Measurements from ENCODE around the gene PPIP5K2.

Gene PPIP5K2

GRCh38 chr5:103247118-103247517, 127.0 kb downstream of the PPIP5K2 start:
- Histone ChIP-seq H3K27me3 (replicated peaks; ENCODE audit: insufficient read depth, low read length) (no peaks in the 10 kb centered on the region), H4K20me1 (ENCODE audit: insufficient read depth, low read length) (no peaks in the 10 kb centered on the region), H3K9me3 (replicated peaks; ENCODE audit: insufficient read depth, low read length) (no peaks in the 10 kb centered on the region), H2AFZ (ENCODE audit: low read length) (no peak overlapping the region), H3K36me3 (replicated peaks; ENCODE audit: insufficient read depth, low read length) (no peaks in the 10 kb centered on the region), H3F3A (ENCODE audit: insufficient read depth, low read length) (no peaks in the 10 kb centered on the region), H3K4me3 (ENCODE audit: low read length) (no peak overlapping the region), H3K4me2 (ENCODE audit: low read depth, low read length) (no peak overlapping the region), H3K79me2 (ENCODE audit: low read length) (no peaks in the 10 kb centered on the region), H3K4me1 (ENCODE audit: low read length) (no peaks in the 10 kb centered on the region), H3K27ac (ENCODE audit: low read length) (no peak overlapping the region), H3K9me2 (replicated peaks; ENCODE audit: insufficient read depth, low read length) (no peaks in the 10 kb centered on the region), H3K9ac (ENCODE audit: low read length) (no peak overlapping the region)
- TF ChIP-seq CTCF (IDR thresholded peaks at IDR 0.05; ENCODE audit: low read length) (no peak), EZH2phosphoT487 (IDR thresholded peaks at IDR 0.05; ENCODE audit: low read length) (no peak), EZH2 (optimal IDR thresholded peaks at IDR 0.05; ENCODE audit: low read depth, low read length) (no peak)
- no peak for DNase-seq

GRCh38 chr5:103249068-103249467, 129.0 kb downstream of the PPIP5K2 start:
- Histone ChIP-seq H3F3A (ENCODE audit: insufficient read depth, low read length) (no peaks in the 10 kb centered on the region), H3K36me3 (replicated peaks; ENCODE audit: insufficient read depth, low read length) (no peaks in the 10 kb centered on the region)
- no peak for DNase-seq

GRCh38 chr5:103254921-103255320, 134.8 kb downstream of the PPIP5K2 start:
- H3K9ac ChIP-seq (ENCODE audit: low read length): no peak overlapping the region
- no peaks in the 10 kb centered on the region for H3K36me3 ChIP-seq (replicated peaks; ENCODE audit: insufficient read depth, low read length)
- no peaks in the 10 kb centered on the region for H3K9me3 ChIP-seq (replicated peaks; ENCODE audit: insufficient read depth, low read length)
- H3K27me3 ChIP-seq (replicated peaks; ENCODE audit: insufficient read depth, low read length): no peaks in the 10 kb centered on the region
- no peak for DNase-seq
- H3K9me2 ChIP-seq (replicated peaks; ENCODE audit: insufficient read depth, low read length): no peaks in the 10 kb centered on the region
- H3K4me2 ChIP-seq (ENCODE audit: low read depth, low read length): no peak overlapping the region
- H2AFZ ChIP-seq (ENCODE audit: low read length): no peak overlapping the region
- TF ChIP-seq EZH2 (optimal IDR thresholded peaks at IDR 0.05; ENCODE audit: low read depth, low read length) (no peak), EZH2phosphoT487 (IDR thresholded peaks at IDR 0.05; ENCODE audit: low read length) (no peak), CTCF (IDR thresholded peaks at IDR 0.05; ENCODE audit: low read length) (no peak)
- H3K79me2 ChIP-seq (ENCODE audit: low read length): peaks cover 6% of the 10 kb centered on the region
- H3F3A ChIP-seq (ENCODE audit: insufficient read depth, low read length): peaks cover 4% of the 10 kb centered on the region; the same call in 1 of the 2 replicates
- no peaks in the 10 kb centered on the region for H3K4me1 ChIP-seq (ENCODE audit: low read length)
- no peak overlapping the region for H3K4me3 ChIP-seq (ENCODE audit: low read length)
- no peaks in the 10 kb centered on the region for H4K20me1 ChIP-seq (ENCODE audit: insufficient read depth, low read length)
- no peak overlapping the region for H3K27ac ChIP-seq (ENCODE audit: low read length)

More at GRCh38 chr5:103249068-103249467, 129.0 kb downstream of the PPIP5K2 start:
- Histone ChIP-seq H2AFZ (ENCODE audit: low read length) (no peak overlapping the region), H3K4me3 (ENCODE audit: low read length) (no peak overlapping the region), H4K20me1 (ENCODE audit: insufficient read depth, low read length) (no peaks in the 10 kb centered on the region), H3K9ac (ENCODE audit: low read length) (no peak overlapping the region), H3K27me3 (replicated peaks; ENCODE audit: insufficient read depth, low read length) (no peaks in the 10 kb centered on the region), H3K27ac (ENCODE audit: low read length) (no peak overlapping the region), H3K4me2 (ENCODE audit: low read depth, low read length) (no peak overlapping the region), H3K9me3 (replicated peaks; ENCODE audit: insufficient read depth, low read length) (no peaks in the 10 kb centered on the region), H3K9me2 (replicated peaks; ENCODE audit: insufficient read depth, low read length) (no peaks in the 10 kb centered on the region), H3K4me1 (ENCODE audit: low read length) (no peaks in the 10 kb centered on the region), H3K79me2 (ENCODE audit: low read length) (no peaks in the 10 kb centered on the region)
- TF ChIP-seq EZH2phosphoT487 (IDR thresholded peaks at IDR 0.05; ENCODE audit: low read length) (no peak), CTCF (IDR thresholded peaks at IDR 0.05; ENCODE audit: low read length) (no peak), EZH2 (optimal IDR thresholded peaks at IDR 0.05; ENCODE audit: low read depth, low read length) (no peak)
